ENCODE results near the gene COQ6. TPM values are rescaled to one million over a fixed set of nuclear protein-coding genes. Genes with fewer than 3 reads are reported as not detected.
"Not testable (repeated sequence)": the region's sequence is repeated elsewhere in the genome, so short reads cannot be mapped to it uniquely, and the experiment has no call there.

Gene COQ6
- total RNA-seq, 1 donor from 2014 or later: 13.1 TPM

- peak; percentile 65 for ATAC-seq
Measured at GRCh38 chr14:73988065-73988464, 38.0 kb downstream of the COQ6 start.

- ATAC-seq: not testable (repeated sequence)
Measured at GRCh38 chr14:73988656-73989055, 38.6 kb downstream of the COQ6 start.

- ATAC-seq: no peak
Measured at GRCh38 chr14:73991092-73991491, 41.0 kb downstream of the COQ6 start.

GRCh38 chr14:73994926-73995325 is 44.8 kb downstream of the COQ6 start:
- not testable (repeated sequence) for ATAC-seq

- no peak for ATAC-seq
Measured at GRCh38 chr14:73995977-73996378, 45.9 kb downstream of the COQ6 start.

GRCh38 chr14:73996731-73997107 is 46.6 kb downstream of the COQ6 start:
- ATAC-seq: no peak

- peak; percentile 38 for ATAC-seq
Measured at GRCh38 chr14:73997108-73997943, 47.2 kb downstream of the COQ6 start.

GRCh38 chr14:73997944-73998447 is 47.9 kb downstream of the COQ6 start:
- no peak for ATAC-seq

- ATAC-seq: no peak
Measured at GRCh38 chr14:73998726-73999125, 48.6 kb downstream of the COQ6 start.

GRCh38 chr14:74005664-74006063 is 55.6 kb downstream of the COQ6 start:
- not testable (repeated sequence) for ATAC-seq

GRCh38 chr14:74008843-74009499 is 58.9 kb downstream of the COQ6 start:
- no peak for ATAC-seq

Other genes with a start within 250 kb of the COQ6 start
- gene PNMA1, start 235.9 kb upstream of the COQ6 start, total RNA-seq: 11.6 TPM
- 8.6 TPM for gene PTGR2, start 98.5 kb upstream of the COQ6 start, total RNA-seq
- 33.2 TPM for gene ZNF410, start 63.4 kb upstream of the COQ6 start, total RNA-seq
- 1.6 TPM for gene FAM161B, start 208 bp upstream of the COQ6 start, total RNA-seq
- gene ENTPD5, start 69.0 kb downstream of the COQ6 start, total RNA-seq: 20.0 TPM
- gene BBOF1, start 69.0 kb downstream of the COQ6 start, total RNA-seq: 2.5 TPM
- gene ALDH6A1, start 134.2 kb downstream of the COQ6 start, total RNA-seq: 17.0 TPM
- gene LIN52, start 134.7 kb downstream of the COQ6 start, total RNA-seq: 3.5 TPM